Stimulated activated CD4-positive, alpha-beta T cell treated with anti-CD3 and anti-CD28 coated beads, Interleukin-1b, Interleukin-23, amount 100 ng/mL, for 48 hours (primary cell): ENCODE results near the gene RGS8.

Source experiments
- DNase-seq: peaks from one replicate; pipeline ENCODE4 v3.0.0-alpha.2; 2020

The RGS8 gene

GRCh38 chr1:182670032-182670749 lies 14.2 kb downstream of the RGS8 start:
- DNase-seq = no peak

- no peak for DNase-seq
Observed at GRCh38 chr1:182669266-182669665, 15.1 kb downstream of the RGS8 start.

- no peak for DNase-seq
Observed at GRCh38 chr1:182668521-182669054, 15.8 kb downstream of the RGS8 start.

- no peak for DNase-seq
Observed at GRCh38 chr1:182667848-182668505, 16.4 kb downstream of the RGS8 start.

- no peak for DNase-seq
Observed at GRCh38 chr1:182666706-182667105, 17.7 kb downstream of the RGS8 start.

GRCh38 chr1:182664296-182664695 lies 20.1 kb downstream of the RGS8 start:
- DNase-seq = no peak

- DNase-seq = no peak
Observed at GRCh38 chr1:182662956-182663355, 21.4 kb downstream of the RGS8 start.

GRCh38 chr1:182662121-182662890 lies 22.1 kb downstream of the RGS8 start:
- no peak for DNase-seq

- no peak for DNase-seq
Observed at GRCh38 chr1:182658055-182658454, 26.3 kb downstream of the RGS8 start.

- no peak for DNase-seq
Observed at GRCh38 chr1:182656842-182657397, 27.5 kb downstream of the RGS8 start.

- no peak for DNase-seq
Observed at GRCh38 chr1:182653986-182654385, 30.4 kb downstream of the RGS8 start.

- DNase-seq = no peak
Observed at GRCh38 chr1:182652933-182653332, 31.5 kb downstream of the RGS8 start.

GRCh38 chr1:182651339-182651724 lies 33.1 kb downstream of the RGS8 start:
- no peak for DNase-seq

- no peak for DNase-seq
Observed at GRCh38 chr1:182650678-182651338, 33.6 kb downstream of the RGS8 start.

GRCh38 chr1:182649041-182649440 lies 35.3 kb downstream of the RGS8 start:
- DNase-seq = no peak

- DNase-seq = no peak
Observed at GRCh38 chr1:182646739-182647138, 37.6 kb downstream of the RGS8 start.

- no peak for DNase-seq
Observed at GRCh38 chr1:182644886-182645285, 39.5 kb downstream of the RGS8 start.

- no peak for DNase-seq
Observed at GRCh38 chr1:182643699-182644098, 40.7 kb downstream of the RGS8 start.

GRCh38 chr1:182642461-182642860 lies 41.9 kb downstream of the RGS8 start:
- DNase-seq = no peak

- no peak for DNase-seq
Observed at GRCh38 chr1:182641561-182641960, 42.8 kb downstream of the RGS8 start.

- DNase-seq = no peak
Observed at GRCh38 chr1:182639330-182639729, 45.1 kb downstream of the RGS8 start.

- no peak for DNase-seq
Observed at GRCh38 chr1:182637769-182638168, 46.6 kb downstream of the RGS8 start.

- no peak for DNase-seq
Observed at GRCh38 chr1:182635871-182636270, 48.5 kb downstream of the RGS8 start.
